Measurements from ENCODE around the gene SEC61B.
"Not testable (repeated sequence)": the region's sequence is repeated elsewhere in the genome, so short reads cannot be mapped to it uniquely, and the experiment has no call there.

Gene SEC61B

DNA sequence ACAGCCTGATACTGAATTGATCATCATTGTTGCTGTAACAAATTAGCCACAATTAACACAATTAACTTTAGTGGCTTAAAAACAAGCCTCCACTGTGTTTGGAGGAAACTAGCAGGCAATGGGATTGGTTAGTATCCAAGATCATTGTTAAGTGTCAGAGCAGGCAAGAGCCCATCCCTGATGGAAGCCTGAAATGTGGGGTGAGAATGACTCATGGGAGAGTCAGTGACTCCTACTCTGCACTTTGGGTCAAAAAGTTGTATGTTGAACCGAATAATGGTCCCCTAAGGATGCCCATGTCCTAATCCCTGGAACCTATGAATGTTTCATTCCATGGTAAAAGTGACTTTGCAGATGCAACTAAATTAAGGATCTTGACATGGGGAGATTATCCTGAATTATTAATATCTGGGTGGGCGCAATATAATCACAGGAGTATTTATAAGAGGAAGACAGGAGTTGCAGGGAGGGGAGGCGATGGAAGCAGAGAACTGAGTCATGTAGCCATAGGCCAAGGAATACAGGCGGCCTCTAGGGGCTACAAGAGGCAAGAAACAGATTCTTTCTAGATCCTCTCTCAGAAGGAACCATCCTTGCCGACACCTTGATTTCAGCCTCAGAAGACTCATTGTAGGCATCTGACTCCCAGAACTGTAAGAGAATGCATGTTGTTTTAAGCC lies 29.2 kb upstream of the SEC61B start:
- no peak for DNase-seq (ENCODE audit: low read depth)
- peak; percentile 34 for TF ChIP-seq CTCF (conservative IDR thresholded peaks at IDR 0.05; ENCODE audit: low read length)

DNA sequence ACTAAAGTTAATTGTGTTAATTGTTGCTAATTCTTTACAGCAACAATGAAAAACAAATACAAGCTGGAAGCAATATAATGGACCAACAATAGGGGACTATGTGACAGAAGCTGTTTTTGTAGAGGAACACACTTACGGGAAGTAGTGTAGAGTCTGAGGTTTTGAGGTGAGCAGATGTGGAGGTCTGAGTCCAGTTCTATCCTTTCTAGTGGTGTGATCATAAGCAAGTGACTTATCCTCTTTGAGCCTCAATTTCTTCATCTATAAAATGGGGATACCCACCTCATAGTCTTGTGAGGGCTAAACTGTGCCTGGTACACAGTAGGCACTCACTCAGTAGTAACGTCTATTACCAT lies 28.6 kb upstream of the SEC61B start:
- no peak for DNase-seq (ENCODE audit: low read depth)
- TF ChIP-seq CTCF (conservative IDR thresholded peaks at IDR 0.05; ENCODE audit: low read length): no peak
- no peak overlapping the region for H3K4me3 ChIP-seq (ENCODE audit: low read length)

More for the DNA sequence above, 29.2 kb upstream of the SEC61B start:
- H3K4me3 ChIP-seq (ENCODE audit: low read length): no peak overlapping the region

DNA sequence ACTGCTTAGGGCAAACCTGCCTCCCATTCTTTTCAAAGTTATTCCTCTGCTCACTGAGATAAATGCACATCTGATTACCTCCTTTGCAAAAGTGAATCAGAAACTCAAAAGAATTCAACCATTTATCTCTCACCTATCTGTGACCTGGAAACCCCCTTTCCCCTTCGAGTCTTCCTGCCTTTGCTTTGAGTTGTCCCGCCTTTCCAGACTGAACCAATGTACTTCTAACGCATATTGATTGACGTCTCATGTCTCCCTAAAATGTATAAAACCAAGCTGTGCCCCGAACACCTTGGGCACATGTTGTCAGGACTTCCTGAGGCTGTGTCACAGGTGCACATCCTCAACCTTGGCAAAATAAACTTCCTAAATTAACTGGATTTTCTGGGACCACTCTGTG lies 25.6 kb upstream of the SEC61B start:
- not testable (repeated sequence) for H3K4me3 ChIP-seq (ENCODE audit: low read length); DNase-seq (ENCODE audit: low read depth)

DNA sequence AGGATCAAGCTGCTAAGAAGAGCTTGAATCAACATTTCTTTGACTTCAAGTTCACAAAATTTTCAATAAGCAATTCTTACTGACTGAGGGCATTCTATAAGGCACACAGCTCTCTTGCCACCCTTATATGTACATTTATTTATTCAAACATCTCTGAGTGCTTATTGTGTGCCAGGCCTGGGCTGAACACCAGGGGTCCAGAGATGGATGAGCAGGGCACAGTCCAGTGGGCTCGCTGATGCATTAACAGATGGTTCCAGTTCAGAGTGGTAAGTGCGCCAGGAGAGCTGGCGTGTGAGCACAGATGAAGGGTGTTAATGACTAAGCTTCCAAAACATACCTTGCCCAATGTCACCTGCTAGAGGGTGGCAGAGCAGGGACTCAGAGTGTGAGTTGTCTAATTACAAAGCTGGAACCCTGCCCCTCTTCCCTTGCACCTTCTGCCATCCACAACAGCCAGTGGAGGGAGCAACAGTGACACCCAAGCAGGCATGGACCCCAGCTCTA lies 24.9 kb upstream of the SEC61B start:
- H3K4me3 ChIP-seq (ENCODE audit: low read length): no peak overlapping the region
- no peak for TF ChIP-seq CTCF (conservative IDR thresholded peaks at IDR 0.05; ENCODE audit: low read length)
- no peak for DNase-seq (ENCODE audit: low read depth)

DNA sequence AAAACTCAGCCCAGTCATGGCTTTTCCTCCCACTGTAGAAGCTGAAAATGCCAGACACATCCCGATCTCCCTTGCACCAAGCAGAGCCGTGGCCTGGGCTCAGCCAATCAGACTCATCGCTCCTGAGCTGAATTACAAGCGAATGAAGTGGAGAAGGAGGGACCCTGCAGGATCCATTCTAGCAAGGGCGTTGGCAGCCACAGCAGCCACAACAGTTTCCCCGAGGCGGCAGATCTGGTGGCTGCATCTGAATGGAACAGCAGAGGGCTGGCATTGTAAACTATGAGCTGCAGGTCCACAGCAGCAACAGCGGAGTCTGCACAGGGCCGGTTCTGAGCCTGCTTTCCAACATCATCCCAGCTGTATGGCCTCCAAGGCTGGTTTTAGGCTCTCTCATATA lies 24.1 kb upstream of the SEC61B start:
- TF ChIP-seq CTCF (conservative IDR thresholded peaks at IDR 0.05; ENCODE audit: low read length): no peak
- no peak for DNase-seq (ENCODE audit: low read depth)

DNA sequence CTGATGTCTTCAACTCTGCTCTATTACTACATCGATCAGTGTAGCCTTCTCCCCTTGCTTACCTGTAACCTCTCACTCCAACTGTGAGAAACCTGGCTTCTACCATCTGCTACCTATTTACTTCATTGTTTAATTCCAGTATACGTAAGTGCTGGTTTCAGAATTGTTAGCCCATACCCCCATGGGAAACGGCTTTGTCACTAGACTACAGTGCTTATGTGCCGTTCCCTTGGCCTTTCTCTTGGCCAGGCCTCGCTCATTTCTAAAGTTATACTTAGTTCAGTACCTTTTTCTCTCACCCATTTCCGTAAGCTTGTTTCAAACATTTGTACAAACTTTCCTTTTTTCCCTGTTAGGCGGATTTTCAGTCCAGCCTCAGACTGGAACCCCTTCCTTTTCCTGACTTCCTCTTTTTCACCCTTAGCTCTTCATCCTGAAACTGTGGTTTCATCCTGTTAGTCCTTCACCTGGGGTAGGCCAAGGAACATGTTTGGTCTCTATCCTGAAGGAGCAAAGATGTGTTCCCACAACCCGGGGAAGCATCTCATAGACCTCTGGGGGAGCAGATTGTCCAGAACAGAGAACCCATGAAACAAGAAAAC lies 22.0 kb upstream of the SEC61B start:
- no peak for DNase-seq (ENCODE audit: low read depth)
- no peak for TF ChIP-seq CTCF (conservative IDR thresholded peaks at IDR 0.05; ENCODE audit: low read length)
- no peak overlapping the region for H3K4me3 ChIP-seq (ENCODE audit: low read length)

More for the DNA sequence above, 24.1 kb upstream of the SEC61B start:
- no peak overlapping the region for H3K4me3 ChIP-seq (ENCODE audit: low read length)

DNA sequence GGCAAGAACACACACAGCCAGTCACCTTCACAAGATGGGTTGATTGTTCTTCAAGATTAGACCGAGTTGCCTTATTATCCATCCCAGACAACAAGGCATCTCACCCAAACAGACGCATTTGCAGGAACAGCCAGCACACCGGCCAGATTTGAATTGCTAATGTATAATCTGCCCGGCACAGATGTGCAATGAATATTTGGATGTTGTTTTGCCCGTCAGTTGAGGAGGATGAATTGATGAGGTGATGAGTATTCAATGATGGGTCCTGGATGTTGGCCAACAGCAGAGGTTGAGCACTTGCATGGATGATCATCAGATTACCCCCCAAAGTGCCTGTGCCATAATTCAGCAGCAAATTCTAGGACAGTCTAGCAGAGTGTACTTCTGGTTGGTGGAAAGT lies 20.5 kb upstream of the SEC61B start:
- H3K4me3 ChIP-seq (ENCODE audit: low read length): no peak overlapping the region
- no peak for TF ChIP-seq CTCF (conservative IDR thresholded peaks at IDR 0.05; ENCODE audit: low read length)
- DNase-seq (ENCODE audit: low read depth): no peak
